H1 (cell line): ENCODE data around the gene TEX38. TPM values are rescaled to one million over a fixed set of nuclear protein-coding genes. Genes with fewer than 3 reads are reported as not detected.

Experiments
- ATF2 ChIP-seq: IDR thresholded peaks from 2 replicates; pipeline ENCODE4 v1.6.1; 2012; ENCODE audit warnings: low read length, inconsistent platforms
- CBX5 ChIP-seq: fragments of 300-800, 300-1000 bp; sonication (generic); IDR thresholded peaks from 2 replicates; pipeline ENCODE4 v1.7.1; 2016; ENCODE audit warnings: antibody characterized with exemption, low read length, low read depth
- SAP30 ChIP-seq: fragments of 300-600 bp; sonication (generic); IDR thresholded peaks from 2 replicates; pipeline ENCODE4 v1.7.1; 2012; ENCODE audit warnings: low read length, moderate library complexity, mild to moderate bottlenecking, inconsistent platforms; ENCODE audit not compliant: insufficient read depth, insufficient replicate concordance
- SIN3A ChIP-seq, 2 experiments: IDR thresholded peaks in 1 of 2; conservative IDR thresholded peaks in 1 of 2; 2 replicates each; pipeline ENCODE4 v1.6.1; 2011 to 2012; ENCODE audit warnings: low read length in 2 of 2, improper control_type of control experiment in 1 of 2, low read depth in 1 of 2, mild to moderate bottlenecking in 1 of 2
- TEAD4 ChIP-seq: IDR thresholded peaks from 2 replicates; pipeline ENCODE4 v1.6.1; 2012; ENCODE audit warnings: low read depth, low read length, inconsistent platforms, mixed read lengths
- polyA plus RNA-seq, 7 experiments: library from polyadenylated mRNA; depleted of rRNA in 3 of 7; stranded (reverse) in 5 of 7; unstranded in 2 of 7; fragments of >200 nt in 5 of 7; fragments of 200-250 nt in 2 of 7; gene quantifications; 1 replicate in 5 of 7; 2 replicates in 1 of 7; 4 replicates in 1 of 7; pipeline versions ENCODE4 v1.2.1 to v1.2.3, GENCODE V29; 2011 to 2013; ENCODE audit warnings: missing spikeins in 2 of 7, mixed read lengths in 2 of 7
- total RNA-seq: library from RNA; stranded (reverse); fragmentation: NEBNext Ultra II Directional; extraction: Animal tissue kit (Norgen Biotek cat#: 25700); gene quantifications from 2 replicates; pipeline ENCODE4 v1.2.1, GENCODE V29; 2021

TEX38 gene
- total and polyA plus RNA-seq, 2 of the 8 experiments (the other 6 are each of a cell fraction or from before 2014, with no cell fraction given) = 0.33 TPM; not detected in 1

GRCh38 chr1:46657775-46658174 is 13.9 kb upstream of the TEX38 start (continued):
- TF ChIP-seq SAP30 = no peak
- TF ChIP-seq SIN3A (conservative IDR thresholded peaks at IDR 0.05 in 1 of 2, IDR thresholded peaks at IDR 0.05 in 1 of 2; ENCODE audit: low read depth in 1 of 2, low read length in 2 of 2) = no peak
- TF ChIP-seq TEAD4 = no peak
- no peak for TF ChIP-seq ATF2
- TF ChIP-seq CBX5 = no peak
